C4-2B (cell line): ENCODE results near the gene TPSD1.

Experiments used
- H3K27ac ChIP-seq: fragments of 450-650 bp; 2 replicates; pipeline ENCODE4 v1.5.1; 2017
- ZFX ChIP-seq: fragments of 450-650 bp; IDR thresholded peaks from 2 replicates; pipeline ENCODE4 v1.6.1; 2017
- TF ChIP-seq, protein P1 (sequence below): fragments of 450-650 bp; conservative IDR thresholded peaks from 2 replicates; pipeline ENCODE4 v1.5.1; 2017; ENCODE audit warnings: mild to moderate bottlenecking

The TPSD1 gene

GRCh38 chr16:1256874-1257322 lies 1.0 kb downstream of the TPSD1 start:
- no peak overlapping the region for H3K27ac ChIP-seq
- TF ChIP-seq, protein P1, sequence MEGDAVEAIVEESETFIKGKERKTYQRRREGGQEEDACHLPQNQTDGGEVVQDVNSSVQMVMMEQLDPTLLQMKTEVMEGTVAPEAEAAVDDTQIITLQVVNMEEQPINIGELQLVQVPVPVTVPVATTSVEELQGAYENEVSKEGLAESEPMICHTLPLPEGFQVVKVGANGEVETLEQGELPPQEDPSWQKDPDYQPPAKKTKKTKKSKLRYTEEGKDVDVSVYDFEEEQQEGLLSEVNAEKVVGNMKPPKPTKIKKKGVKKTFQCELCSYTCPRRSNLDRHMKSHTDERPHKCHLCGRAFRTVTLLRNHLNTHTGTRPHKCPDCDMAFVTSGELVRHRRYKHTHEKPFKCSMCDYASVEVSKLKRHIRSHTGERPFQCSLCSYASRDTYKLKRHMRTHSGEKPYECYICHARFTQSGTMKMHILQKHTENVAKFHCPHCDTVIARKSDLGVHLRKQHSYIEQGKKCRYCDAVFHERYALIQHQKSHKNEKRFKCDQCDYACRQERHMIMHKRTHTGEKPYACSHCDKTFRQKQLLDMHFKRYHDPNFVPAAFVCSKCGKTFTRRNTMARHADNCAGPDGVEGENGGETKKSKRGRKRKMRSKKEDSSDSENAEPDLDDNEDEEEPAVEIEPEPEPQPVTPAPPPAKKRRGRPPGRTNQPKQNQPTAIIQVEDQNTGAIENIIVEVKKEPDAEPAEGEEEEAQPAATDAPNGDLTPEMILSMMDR = no peak
- no peak for TF ChIP-seq ZFX

- H3K27ac ChIP-seq = no peak overlapping the region
- TF ChIP-seq, protein P1 = no peak
- TF ChIP-seq ZFX = no peak
Measured at GRCh38 chr16:1257561-1258224, 1.8 kb downstream of the TPSD1 start.

DNA sequence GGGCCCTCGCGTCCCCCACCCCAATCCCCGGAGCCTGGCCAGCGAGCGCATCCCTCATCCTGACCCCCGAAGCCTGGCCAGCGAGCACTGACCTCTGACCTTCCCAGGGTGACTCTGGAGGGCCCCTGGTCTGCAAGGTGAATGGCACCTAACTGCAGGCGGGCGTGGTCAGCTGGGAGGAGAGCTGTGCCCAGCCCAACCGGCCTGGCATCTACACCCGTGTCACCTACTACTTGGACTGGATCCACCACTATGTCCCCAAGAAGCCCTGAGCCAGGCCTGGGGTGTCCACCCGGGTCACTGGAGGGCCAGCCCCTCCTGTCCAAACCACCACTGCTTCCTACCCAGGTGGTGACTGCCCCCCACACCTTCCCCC lies 2.3 kb downstream of the TPSD1 start:
- H3K27ac ChIP-seq = no peak overlapping the region
- TF ChIP-seq, protein P1 = no peak
- no peak for TF ChIP-seq ZFX

DNA sequence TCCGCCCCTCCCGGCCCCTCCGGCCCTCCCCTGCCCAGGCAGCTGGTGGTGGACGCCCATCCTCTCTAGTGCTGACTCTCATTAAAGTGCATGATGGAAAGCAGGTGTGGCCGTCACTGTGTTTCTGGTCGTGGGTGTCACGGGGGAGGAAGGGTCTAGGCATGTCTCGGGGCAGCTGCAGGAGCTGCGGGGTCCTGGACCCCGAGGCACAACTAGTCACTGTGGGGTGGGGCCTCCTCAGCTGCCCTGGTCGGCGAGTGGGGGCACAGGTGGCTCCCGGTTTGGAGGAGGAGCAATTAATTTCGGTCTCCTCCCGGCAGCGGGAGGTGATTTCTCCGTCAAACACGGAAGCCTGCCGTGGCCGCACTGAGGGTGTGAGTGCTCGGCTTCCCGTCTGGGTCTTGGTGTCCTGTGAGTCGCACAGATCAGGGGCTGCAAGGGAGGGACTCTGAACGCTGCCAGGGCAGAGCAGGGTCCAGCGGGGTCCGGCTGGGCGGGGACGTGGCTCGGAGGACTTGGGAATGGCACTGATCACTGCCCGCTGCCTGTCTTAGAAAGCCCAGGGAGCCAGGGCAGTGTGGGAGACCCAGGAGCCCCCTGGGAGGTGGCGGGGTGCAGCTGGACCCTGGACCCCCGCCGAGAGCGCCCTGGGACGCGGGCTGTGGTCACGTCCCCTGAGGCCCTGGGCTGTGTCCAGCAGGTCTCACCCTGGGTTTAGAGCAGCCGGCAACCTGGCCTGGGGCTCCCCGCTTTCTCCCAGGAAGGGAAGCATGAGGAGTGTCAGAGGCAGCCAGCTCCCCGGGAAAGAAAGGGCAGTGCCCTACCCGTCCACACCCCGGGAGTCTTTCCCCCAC lies 3.3 kb downstream of the TPSD1 start:
- no peak overlapping the region for H3K27ac ChIP-seq
- TF ChIP-seq, protein P1 = no peak
- no peak for TF ChIP-seq ZFX

GRCh38 chr16:1259760-1260068 lies 3.8 kb downstream of the TPSD1 start:
- no peak overlapping the region for H3K27ac ChIP-seq
- TF ChIP-seq, protein P1 = no peak
- TF ChIP-seq ZFX = no peak

GRCh38 chr16:1260101-1260680 lies 4.3 kb downstream of the TPSD1 start:
- H3K27ac ChIP-seq = no peak overlapping the region
- TF ChIP-seq, protein P1 = no peak
- no peak for TF ChIP-seq ZFX
